Pulmonary artery endothelial cell (primary cell): ENCODE results near the gene AKR1C8. TPM values are rescaled to one million over a fixed set of nuclear protein-coding genes. Genes with fewer than 3 reads are reported as not detected.
"Not testable (repeated sequence)": the region's sequence is repeated elsewhere in the genome, so short reads cannot be mapped to it uniquely, and the experiment has no call there.

Experiments
- DNase-seq: peaks from one replicate; pipeline ENCODE4 v3.0.0-alpha.2; 2011; ENCODE audit warnings: low read depth, low spot score
- total RNA-seq: library from RNA; depleted of rRNA; stranded (reverse); fragments of >200 nt; gene quantifications from 2 replicates; pipeline ENCODE4 v1.2.3, GENCODE V29; 2014

The AKR1C8 gene
- total RNA-seq, 1 donor from 2014 or later = not detected

DNA sequence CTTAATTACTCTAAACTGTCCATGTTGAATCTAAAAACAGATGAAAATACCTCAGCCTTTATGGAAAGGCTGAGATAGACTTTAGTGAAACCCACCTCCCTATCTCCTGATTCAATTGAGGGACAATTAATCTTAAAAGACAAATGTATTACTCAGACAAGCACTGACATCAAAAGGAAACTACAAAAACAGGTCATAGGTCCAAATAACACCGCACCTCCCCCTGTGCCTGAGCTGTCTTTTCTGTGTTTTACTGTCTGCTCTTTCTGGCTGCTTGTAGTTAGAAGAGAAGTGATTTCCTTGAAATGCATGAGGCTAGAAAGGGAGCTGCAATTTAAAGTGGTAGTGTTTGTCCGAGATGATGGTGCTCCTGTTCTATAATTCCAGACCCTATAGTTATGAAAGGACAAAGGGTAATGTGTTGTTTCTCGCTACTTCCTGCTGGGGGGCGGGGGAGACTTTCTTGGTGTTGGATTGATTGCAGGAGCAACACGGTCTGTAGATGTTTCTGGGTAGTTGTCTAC is 16.0 kb downstream of the AKR1C8 start:
- no peak for DNase-seq

DNA sequence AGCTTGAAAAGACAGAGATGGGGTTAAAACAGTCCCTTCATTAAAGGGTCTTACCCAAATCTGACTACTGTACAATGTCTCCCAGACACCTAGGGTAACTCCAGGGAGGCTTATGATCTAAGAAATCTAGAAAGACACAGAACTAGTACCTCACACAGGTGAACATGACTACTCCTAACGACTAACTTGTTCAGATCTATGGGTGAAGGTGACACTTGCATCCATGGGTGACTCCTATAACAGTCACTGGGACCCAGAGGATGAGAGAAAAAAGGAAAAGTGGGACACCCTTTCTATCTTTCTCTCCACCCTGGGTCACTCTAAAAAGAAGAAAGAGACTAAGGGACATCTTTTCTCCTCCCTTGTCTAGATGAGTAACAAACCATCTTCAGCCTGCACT is 19.2 kb downstream of the AKR1C8 start:
- no peak for DNase-seq

DNA sequence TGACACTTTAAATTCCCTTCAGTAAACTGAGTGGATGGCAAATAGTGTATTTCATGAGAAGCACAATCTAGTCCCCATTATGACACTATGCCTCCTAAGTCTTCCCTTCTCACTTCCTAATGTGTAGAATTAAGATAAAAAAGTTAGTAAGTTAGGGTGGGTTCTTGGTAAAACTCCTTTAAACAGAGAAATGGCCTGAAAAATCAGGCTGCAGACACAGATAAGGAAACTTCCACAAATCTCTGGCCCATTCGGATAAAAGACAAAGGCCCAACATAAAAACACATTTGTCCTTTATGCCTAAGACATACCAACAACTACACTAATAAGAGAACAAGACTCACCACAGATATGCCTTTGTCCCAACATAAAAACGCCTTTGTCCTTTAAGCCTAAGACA is 21.5 kb downstream of the AKR1C8 start:
- DNase-seq = no peak

DNA sequence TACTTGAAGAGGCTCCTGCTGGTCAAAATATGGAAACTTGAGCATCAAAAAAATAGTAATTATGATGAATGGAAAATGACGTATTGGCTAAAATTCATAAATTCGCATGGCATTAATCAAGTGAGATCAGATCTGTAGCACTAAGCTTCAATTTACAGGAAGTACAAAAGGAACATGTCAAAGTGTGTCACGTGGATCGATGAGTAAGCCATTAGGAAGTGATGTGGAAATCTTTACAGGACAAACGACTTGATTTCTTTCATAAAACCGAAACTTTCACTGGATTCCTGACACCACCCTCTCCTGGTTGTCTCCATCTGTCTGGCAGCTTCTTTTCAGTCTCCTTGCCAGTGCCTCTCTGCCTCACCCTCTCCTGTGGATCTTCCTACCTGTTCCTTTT is 25.8 kb downstream of the AKR1C8 start:
- DNase-seq = no peak

DNA sequence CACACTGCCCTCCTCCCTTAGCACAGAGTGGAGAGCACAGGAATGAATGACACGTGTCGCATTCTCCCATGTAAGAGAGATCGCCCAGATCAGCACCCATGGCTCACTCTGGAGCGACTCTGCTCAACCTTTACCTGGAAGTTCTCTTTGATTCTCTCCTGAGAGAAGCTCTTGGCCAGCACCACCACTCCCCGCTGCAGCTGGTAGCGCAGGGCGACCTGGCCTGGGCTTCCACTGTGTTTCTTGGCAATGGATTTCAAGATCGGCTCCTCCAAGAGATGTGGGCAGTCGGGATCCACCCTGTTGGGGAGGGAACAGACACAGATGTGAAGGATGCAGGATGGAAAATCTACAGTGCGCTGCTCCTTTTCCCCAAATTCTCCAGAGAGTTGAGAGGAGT is 27.4 kb downstream of the AKR1C8 start:
- DNase-seq = no peak

DNA sequence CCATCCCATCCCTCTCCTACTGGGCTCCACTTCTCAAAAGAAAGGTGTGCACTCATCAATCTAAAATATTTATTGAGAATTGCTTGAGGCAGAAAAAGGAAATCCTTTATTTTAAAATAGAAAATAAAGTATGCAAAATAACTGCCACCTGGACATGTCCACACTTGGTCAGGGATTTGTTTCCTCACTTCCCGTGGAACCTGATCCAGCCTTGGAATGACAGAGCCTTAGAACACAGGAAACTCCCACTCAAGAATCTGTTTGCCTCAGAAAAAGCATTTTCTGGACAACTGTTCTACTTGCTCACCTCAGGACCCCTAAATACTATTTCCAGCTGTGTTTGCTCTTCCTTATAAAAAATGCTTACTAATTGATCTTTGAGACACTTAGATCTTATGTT is 29.0 kb downstream of the AKR1C8 start:
- DNase-seq = no peak

DNA sequence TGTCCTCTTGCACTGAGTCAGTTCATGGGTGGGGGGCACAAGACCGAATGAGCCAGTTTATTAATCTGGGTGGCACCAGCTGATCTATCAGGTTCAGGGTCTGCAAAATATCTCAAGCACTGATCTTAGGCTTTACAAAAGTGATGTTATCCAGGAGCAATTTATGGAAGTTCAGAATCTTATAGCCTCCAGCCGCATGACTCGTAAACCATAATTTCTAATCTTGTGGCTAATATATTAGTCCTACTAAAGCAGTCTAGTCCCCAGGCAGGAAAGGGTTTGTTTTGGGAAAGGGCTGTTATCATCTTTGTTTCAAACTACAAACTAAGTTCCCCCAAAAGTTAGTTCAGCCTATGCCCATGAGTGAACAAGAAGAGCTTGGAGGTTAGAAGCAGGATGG is 33.9 kb downstream of the AKR1C8 start:
- no peak for DNase-seq

DNA sequence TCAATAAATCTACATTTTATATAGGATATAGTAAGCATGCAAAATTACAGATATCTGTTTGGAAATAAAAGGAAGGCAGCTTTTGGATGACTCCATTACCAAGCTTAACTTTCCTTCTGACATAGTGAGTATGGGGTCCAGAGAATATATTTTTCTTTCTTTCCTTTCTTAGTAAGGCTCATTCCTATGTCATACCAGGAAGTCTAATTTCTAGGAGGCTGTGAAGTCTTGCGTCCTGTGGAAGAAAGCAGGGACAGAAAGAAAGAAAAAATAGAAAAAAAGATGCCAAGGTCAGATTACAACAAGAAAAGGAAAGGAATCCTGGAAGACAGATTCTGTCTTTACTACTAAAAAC is 36.3 kb downstream of the AKR1C8 start:
- no peak for DNase-seq

DNA sequence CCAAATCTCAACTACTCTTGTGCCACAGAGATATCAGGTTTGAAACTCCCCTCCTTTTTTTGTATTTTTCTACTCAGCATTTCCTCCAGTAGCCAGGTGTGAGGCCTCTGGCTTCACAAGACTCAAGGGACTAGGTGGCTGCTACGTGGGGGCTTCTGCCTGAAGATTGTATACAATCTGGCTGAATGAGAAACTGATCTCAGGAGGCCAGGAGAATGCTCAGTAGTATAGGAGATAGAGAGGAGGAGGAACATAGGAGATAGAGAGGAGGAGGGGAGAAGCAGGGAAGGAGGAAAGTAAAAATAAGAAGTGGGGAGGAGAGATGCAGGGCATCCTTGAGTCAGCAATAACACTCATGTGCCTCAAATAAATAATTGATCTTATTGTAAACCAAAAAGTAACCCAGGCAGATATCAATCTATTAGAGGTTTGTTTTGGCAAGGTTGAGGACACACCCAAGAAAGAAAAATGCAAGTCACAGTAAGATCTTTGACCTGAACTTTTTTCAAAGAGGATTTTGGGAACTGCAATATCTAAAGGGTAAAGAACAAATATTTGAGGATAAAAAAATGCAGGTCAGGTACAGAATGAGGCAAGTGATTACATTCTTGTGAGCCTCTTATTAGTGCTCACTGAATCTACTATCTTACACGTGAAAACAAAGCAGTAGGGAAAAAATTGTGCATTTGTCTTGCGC is 36.8 kb downstream of the AKR1C8 start:
- DNase-seq = no peak

DNA sequence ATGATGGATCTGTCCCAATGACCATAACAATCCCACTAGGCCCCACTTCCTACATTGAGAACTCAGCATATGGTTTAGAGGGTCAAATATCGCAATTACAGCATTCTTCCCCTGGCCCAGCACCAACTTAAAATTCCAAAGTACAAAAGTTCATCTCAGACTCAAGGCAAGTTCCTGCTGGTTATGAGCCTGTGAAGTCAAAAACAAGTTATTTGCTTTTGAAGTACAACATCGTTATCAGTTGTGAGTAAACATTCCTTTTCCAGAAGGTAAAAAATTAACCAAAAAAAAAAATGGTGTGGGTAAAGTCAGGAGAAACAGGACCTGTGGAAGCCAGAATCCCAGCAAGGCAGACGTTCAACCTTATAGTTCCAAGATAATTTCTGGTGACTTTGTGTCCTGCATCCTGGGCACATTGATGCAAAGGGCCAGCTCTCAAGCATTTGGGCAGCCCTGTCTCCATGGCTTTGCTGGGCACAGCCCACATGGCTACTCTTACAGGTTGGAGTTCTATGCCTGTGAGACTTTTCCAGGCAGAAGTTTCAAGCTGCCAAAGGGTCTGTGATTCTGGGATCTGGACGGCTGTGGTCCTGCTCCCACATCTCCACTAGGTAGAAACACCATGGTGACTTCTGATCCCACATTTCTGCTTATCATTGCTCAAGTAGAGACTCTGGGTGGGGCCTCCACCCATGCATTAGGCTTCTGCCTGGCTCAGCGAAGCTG is 37.5 kb downstream of the AKR1C8 start:
- DNase-seq = no peak

DNA sequence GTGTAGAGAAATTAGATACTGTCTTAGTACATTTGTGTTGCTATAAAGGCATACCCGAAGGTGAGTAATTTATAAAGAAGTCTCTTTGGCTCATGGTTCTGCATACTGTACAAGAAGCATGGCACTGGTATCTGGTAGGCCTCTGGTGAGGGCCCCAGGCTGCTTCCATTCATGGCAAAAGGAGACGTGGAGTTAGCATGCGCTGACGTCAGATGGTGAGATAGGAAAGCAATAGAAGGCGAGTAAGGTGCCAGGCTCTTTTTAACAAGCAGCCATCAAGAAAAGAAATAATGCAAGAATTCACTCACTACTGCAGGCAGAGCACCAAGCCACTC is 38.1 kb downstream of the AKR1C8 start:
- DNase-seq = no peak

DNA sequence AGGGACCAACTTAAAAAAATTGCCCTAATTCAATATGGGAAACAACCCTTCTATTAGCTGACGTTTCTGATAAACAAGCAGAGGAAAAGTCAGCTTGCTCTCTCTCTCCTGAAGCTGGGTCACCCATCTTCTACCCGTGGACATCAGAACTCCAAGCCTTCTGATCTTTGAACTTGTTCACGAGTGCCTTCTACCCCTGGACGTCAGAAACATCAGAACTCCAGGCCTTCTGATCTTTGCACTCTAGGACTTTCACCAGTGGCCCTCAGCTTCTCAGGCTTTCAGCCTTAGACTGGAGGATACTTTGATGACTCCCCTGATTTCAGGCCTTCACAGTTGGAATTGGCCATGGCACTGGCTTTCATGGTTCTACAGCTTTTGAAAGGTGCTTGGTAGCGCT is 41.8 kb downstream of the AKR1C8 start:
- no peak for DNase-seq

DNA sequence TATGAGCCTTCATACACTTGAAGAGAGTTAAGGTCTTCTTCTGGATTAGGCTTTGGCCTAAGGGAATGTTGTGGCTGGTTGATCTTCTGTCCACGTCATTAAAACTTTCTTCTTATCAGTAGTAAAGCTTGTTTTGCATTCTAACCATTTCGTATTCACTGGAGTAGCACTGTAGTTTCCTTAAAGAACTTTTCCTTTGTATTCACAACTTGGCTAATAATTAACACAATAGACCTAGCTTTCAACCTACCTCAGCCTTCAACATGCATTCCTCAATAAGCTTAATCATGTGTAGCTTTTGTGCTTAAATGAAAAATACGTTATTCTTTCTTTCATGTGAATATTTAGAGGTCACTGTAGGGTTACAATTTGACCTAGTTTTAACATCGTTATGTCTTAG is 42.8 kb downstream of the AKR1C8 start:
- no peak for DNase-seq

DNA sequence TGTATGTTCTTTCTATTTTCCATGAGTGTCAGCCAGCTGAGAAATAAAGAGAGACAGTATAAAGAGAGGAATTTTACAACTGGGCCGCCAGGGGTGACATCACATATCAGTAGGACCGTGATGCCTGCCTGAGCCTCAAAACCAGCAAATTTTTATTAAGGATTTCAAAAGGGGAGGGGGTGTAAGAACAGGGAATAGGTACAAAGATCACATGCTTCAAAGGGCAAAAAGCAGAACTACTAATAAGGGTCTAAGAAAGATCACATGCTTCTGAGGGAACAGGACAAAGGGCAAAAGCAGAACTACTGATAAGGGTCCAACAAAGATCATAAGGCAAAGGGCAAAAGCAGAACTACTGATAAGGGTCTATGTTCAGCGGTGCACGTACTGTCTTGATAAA is 47.3 kb downstream of the AKR1C8 start:
- DNase-seq = not testable (repeated sequence)

DNA sequence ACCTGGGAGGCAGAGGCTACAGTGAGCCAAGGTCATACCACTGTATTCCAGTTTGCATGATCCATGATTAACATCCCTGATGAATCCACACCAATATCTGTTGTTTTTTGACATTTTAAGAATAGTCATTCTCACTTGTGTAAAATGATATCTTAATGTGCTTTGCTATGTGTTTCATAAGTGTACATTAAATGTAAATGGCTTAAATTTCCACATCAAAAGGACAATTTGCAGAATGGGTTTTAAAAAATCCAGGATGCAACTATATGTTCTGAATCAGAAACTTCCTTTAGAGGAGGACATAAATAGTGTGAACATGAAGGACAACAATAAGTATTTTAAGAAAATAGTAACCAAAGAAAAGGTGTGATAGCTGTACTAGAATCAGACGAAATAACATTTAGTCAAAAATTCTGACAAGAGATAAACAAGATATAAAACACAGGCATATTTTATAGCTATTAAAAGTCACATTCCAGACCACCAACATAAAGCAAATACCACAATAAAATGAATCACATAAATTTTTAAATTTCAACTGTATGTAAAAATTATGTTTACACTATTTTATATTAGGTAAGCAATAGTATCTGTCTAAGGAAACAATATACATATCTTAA is 48.4 kb downstream of the AKR1C8 start:
- DNase-seq = no peak

DNA sequence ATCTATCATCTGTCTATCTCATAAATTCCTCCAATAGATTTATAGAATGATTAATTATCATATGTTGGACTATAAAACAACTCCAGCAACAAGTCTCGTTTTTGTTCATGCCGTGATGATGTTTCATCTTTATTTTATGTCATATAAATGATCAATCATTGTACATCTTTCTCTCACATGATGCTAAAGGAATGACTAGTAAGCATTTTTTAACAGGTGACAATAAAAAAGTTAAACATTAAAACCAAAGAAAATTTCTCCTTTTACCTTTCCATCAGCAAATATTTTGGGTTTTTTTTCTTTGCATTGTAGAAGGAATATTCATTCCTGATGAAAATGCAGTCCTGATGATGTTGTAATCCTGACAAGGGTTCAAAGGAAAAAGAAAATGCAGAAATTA is 49.4 kb downstream of the AKR1C8 start:
- DNase-seq = no peak

DNA sequence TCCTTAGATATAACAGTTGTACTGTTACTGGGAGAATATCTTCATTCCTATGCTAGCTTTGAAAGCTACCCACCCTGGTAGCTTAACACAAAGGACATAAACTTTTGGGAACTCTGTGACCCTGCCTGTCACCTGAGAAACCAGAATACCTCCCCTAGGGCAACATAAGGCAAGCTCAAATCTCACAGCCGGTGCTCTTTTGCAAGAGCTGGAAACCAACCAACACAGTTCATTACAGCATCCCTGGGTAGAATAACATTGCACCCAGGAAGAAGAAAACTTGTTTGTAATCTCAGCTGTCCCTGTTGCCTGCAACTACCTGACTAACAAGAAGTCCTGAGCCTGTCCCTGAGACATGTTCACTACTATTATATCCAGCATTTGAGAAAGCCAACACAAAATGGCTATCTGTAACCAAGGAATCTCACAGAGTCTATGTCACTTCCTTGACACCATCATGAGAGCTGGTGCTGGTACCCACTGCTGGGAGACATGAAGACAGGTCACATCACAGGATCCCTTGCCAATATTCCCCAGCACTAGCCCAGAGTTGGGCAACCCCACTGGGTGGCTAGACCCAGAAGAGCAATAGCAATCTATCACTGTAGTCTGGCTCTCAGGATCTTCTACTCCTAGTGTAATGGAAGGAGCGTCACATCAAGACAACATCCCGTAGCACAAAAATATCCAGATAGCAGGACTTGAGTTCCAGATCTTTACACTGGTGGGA is 59.5 kb downstream of the AKR1C8 start:
- no peak for DNase-seq

DNA sequence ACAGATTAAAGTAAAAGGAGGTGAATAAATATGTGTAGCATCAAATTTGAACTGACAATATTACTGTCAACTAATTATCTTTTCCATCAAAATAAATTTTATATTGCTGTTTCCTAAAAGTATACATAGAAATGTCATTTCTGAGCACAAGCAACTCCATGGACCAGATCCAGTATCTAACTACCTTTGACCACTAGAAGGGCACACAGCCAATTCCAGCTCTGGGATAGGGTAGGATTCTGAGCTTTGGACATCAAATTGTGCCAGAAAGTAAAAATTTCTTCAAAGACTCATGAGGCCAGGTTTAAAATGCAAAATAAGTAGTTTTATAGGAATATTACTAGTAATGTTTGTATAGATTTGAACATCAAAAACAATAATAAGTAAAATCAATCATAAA is 61.1 kb downstream of the AKR1C8 start:
- no peak for DNase-seq

DNA sequence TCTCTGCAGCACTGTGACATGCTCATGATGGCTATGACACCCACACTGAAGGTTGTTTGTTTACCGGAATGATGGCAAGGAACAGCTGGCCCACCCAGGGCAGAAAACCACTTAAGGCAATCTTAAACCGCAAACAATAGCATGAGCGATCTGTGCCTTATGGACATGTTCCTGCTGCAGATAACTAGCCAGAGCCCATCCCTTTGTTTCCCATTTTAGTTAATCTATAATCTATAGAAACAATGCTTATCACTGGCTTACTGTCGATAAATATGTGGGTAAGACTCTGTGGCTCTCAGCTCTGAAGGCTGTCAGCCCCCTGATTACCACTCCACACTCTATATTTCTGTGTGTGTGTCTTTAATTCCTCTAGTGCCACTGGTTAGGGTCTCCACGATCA is 65.0 kb downstream of the AKR1C8 start:
- DNase-seq = not testable (repeated sequence)

DNA sequence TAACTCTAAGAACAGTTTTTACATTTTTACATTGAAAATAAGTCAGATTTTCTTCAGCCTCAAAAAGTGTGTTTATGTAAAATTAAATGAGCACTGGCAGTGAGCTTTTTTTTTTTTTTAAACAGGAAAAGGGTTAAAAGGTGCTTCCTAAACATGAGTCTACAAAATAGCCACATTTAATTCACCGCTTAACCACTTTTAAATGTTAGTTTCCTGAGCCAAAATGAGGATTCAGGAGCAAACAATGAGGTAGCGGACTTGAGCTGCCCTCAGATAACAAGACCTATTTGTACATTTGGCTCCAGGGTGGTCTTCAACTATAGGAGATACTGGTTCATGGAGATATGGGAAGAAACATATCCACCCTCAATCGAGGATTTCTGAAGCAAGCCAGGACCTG is 67.9 kb downstream of the AKR1C8 start:
- no peak for DNase-seq

DNA sequence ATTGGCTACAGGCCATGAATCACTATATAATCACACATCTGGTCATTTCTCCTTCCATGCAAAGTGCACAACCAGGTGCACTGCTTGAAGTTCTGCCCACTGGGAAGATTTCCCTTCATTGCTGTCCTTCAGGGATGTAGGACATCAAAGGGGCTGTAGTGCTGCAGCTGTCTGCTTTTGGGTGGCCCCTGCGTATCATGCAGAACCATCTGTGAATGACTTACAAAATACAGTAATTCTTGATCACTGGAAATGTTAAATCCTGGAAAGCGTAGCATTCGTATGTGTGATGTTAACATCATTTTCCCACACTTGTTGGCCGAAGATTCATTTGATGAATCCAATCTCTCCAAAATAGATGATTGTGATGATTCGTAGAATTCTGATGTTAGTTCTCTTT is 68.3 kb downstream of the AKR1C8 start:
- no peak for DNase-seq

DNA sequence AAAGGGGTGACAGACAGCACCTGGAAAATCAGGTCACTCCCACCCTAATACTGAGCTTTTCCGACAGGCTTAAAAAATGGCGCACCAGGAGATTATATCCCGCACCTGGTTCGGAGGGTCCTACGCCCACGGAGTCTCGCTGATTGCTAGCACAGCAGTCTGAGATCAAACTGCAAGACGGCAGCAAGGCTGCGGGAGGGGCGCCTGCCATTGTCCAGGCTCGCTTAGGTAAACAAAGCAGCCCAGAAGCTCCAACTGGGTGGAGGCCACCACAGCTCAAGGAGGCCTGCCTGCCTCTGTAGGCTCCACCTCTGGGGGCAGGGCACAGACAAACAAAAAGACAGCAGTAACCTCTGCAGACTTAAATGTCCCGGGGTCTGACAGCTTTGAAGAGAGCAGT is 75.1 kb downstream of the AKR1C8 start:
- DNase-seq = not testable (repeated sequence)
